SKM-1 treated with dmso at 0.1 percent for 144 hours (cell line): ENCODE measurements around the gene POP4.
A peak's percentile ranks its signal among the peaks of the same experiment; 100 is the strongest.

Source experiments
- DNase-seq: peaks from one replicate; lab custom pipeline; 2025; ENCODE audit not compliant: unreplicated experiment; lab: John Stamatoyannopoulos, UW

The POP4 gene

DNA sequence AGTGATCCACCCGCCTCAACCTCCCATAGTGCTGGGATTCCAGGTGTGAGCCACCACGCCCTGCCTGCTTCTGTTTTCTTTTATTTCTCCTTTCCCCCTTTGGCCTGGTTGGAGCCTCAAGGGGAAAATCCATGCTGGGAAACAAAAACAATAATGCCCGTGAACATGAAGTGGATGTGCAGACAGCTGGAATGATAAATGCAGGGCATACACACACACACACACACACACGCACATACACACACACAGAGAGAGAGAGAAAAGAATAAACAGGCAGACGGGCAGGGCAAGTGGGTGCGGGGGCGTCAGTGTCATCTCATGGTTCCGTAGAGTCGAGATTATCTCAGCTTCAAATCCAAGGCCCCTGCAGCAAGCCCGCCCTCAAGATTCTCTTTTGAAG is 54.8 kb downstream of the POP4 start:
- no peak for DNase-seq

DNA sequence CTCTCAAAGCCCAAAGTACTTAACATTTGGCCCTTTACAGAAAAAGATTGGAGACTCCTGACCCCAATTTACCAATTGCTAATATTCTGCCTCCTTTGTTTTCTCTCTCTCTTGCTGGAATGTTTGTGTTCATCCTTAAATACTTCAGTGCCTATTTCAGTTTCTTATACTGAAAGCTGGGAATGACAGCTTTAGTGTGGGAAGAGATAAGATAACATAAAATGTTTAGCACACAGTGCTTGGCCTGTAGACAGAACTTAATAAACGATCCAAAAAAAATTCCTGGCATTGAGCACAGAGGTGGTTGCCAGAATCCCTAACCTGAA is 56.2 kb downstream of the POP4 start:
- no peak for DNase-seq

DNA sequence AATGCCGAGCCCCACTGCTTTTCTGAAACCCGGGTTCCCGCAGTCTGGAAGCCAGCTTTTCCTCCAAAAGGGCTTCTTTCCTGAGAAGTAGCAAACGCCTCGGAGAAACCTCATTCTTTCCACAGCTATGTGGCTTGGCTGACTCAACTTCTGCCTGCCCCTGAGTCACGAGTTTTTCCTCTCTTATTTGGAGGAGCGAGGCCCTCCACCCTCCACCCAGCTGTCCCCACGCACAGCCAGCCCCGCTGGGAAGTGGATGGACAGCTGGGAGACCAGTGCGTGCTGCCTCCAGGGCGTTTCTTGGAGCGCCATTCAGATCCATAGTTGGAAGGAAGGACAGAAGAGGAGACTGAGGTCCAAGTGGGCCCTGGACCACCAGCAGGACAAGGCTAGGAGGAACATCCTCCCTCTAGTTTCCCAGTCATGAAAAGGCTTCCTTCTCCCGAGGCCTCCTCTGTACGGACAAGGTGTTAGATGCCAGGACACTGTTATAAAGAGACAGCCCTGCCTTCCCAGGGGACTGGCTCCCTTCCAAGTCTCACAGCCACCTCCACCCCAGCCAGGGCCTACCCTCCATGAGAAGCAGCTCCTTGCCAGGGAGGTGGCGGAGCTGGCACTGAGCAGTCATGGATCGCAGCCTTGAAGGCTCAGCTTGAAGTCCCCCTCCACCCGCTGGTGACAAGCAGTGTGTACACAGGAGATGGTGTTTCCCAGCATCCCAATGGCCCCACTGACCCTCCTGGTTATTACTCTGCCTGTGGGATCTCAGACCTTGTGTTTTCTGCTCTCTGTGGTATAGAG is 56.7 kb downstream of the POP4 start:
- no peak for DNase-seq

DNA sequence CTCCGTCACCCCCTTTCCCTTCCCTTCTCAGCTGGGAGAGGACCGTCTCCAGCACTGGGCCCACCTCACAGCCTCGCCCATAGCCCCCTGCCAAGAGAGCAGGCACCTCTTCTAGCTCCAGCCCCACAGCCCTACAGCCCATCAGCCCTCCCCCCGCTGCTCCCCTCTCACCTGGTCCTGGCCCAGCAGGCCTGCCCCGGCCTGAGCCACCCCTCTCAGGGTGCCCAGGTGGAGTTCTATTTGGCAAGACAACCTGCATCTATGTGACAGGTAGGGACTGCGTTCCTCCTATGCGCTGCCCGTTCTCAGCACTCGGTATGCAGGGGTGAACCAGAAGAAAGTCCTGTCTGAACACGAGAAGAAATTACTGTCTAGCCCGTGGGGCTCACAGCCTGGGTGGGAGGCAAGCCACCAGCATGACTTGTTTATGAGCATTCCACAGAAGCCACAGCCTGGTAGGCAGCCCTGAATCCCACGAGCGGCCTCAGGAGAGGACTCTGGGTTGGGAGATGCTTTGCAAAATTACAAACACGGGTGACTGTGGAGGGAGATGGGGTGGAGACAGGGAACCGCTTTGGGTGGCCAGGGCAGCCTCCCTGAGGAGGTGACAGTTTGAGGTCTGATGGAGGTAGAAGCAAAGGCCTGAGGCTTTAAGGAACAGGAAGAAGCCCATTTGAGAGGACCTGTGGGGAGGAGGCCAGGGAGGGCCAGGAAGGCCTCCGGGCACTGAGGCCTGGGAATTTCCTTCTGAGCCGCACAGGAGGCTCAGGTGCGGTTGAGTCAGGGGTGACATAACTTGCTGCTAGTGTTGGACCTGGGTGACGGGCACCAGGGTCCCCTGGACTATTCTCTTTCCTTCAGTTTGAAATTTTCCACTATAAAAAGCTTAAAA is 58.0 kb downstream of the POP4 start:
- no peak for DNase-seq

DNA sequence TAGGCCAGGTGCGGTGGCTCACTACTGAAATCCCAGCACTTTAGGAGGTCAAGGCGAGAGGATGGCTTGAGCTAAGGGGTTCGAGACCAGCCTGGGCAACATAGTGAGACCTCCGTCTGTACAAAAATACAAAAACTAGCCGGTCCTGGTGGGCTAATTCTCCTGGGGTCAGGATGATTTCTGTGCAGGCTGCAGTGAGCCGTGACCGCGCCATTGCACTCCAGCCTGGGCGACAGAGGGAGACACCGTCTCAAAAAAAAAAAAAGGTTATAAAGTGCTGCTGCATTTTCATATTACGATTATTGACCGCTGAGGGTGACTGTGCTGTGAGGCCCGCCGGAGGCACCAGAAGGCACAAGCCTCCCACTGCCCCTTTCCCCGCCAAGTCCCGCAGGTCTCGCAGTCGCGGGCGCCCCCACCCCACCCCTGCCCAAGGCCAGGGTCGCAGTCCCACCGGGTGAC is 58.7 kb downstream of the POP4 start:
- no peak for DNase-seq

DNA sequence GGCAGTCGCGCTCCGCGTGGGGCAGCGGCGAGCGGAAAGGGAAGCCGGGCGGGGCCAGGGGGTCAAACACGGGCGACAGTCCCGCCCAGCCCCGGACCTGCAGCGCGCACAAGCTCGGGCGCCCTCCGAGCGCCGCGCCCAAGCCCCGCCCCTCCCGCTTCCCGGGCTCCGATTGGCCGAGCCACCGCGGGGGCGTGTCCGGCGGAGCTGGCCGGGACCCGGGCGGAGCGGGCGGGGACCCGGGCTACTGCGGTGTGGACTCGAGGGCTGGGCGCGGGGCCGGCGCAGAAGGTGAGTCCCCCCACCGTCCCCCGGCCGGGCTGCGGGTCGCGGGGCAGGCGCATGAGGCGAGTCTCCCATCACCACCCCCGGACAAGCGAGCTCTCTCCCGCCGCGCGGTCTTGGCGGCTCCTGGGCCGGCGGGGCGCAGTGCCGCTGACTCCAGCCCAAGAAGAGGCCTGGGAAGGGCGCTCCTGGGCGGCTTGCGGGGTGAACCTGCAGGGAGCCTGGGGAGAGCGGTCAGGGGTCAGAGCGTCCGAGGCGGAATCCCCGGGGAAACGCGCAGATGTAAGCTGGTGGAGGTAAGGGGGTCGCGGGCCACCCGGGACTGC is 59.2 kb downstream of the POP4 start, which contains the start of gene PLEKHF1:
Gene PLEKHF1, plus strand, starts transcription at position 247 of the 611 bp plus-strand sequence. CDS start 8,379 bp downstream, outside the sequence.
- DNase-seq: peak; percentile 68

DNA sequence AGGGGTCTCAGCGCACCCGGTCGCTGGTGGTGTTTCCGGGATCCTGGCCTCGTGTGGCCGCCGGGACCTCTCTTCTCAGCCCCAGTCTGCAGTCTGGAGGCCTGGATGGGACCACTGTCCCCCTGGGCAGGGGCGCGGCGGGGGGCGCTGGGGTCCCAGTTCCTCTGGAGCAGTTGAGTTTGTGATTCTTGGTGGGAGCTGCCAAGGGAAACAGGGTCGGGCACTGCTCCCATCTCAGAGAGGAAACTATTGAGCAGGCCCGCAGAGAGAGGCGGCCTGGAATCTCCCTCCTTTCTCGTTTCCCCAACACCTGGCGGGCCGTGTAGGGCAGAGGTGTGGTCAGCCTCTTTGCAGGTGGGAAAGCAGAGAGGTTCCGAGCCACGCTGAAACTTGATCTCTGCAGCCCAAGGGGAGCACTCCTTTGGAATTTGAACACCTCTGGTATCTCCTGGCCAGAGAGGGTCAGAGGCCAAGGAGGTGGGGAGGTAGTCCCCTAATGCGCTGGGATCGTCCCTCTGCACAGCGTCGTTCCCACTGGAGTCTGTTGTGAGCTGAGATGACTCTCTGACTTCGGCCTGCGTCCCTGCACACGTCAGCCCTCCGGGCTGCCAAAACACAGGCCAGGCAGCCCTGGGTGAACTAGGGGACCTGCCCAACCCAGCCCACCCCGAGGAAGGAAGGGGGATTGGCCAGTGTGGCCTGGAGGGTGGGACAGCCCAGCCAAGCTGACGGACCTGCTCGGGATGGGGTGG is 59.9 kb downstream of the POP4 start:
- DNase-seq: no peak
